ENCODE measurements around the gene TNFRSF8. TPM values are rescaled to one million over a fixed set of nuclear protein-coding genes. Genes with fewer than 3 reads are reported as not detected.
A peak's percentile ranks its signal among the peaks of the same experiment; 100 is the strongest.

Gene TNFRSF8
- polyA plus RNA-seq, 1 experiment: 0.22 TPM

GRCh38 chr1:12028248-12028647, 34.9 kb upstream of the TNFRSF8 start:
- POLR2A ChIA-PET: no interaction called here
- CTCF ChIA-PET: no interaction called here
- Histone ChIP-seq H3K9me3 (ENCODE audit: control insufficient read depth, insufficient read depth, low read length) (no peaks in the 10 kb centered on the region), H3K27me3 (ENCODE audit: control insufficient read depth, insufficient read depth, low read length) (no peaks in the 10 kb centered on the region), H3K4me3 (ENCODE audit: low read depth, low read length) (no peak overlapping the region), H3K27ac (ENCODE audit: low read depth, low read length) (no peak overlapping the region)
- DNase-seq (ENCODE audit: low read depth, low spot score): no peak
- TF ChIP-seq CTCF (IDR thresholded peaks at IDR 0.05; ENCODE audit: low read depth, low read length): no peak

- H3K9me3 ChIP-seq (ENCODE audit: control insufficient read depth, insufficient read depth, low read length): no peaks in the 10 kb centered on the region
- ChIA-PET CTCF (no interaction called here), POLR2A (no interaction called here)
- no peaks in the 10 kb centered on the region for H3K27me3 ChIP-seq (ENCODE audit: control insufficient read depth, insufficient read depth, low read length)
- DNase-seq (ENCODE audit: low read depth, low spot score): no peak
- H3K4me3 ChIP-seq (ENCODE audit: low read depth, low read length): no peak overlapping the region
- no peak overlapping the region for H3K27ac ChIP-seq (ENCODE audit: low read depth, low read length)
- TF ChIP-seq CTCF (IDR thresholded peaks at IDR 0.05; ENCODE audit: low read depth, low read length): no peak
These were observed 34.1 kb upstream of the TNFRSF8 start for GRCh38 chr1:12028957-12029511.

GRCh38 chr1:12029720-12030339, 33.3 kb upstream of the TNFRSF8 start:
- POLR2A ChIA-PET: interaction anchor here (0.7 kb wide), 1 partner anchor 121 kb away, joined by 4 read pairs; no protein-coding TSS in a partner anchor
- Histone ChIP-seq H3K4me3 (ENCODE audit: low read depth, low read length) (no peak overlapping the region), H3K9me3 (ENCODE audit: control insufficient read depth, insufficient read depth, low read length) (no peaks in the 10 kb centered on the region), H3K27me3 (ENCODE audit: control insufficient read depth, insufficient read depth, low read length) (no peaks in the 10 kb centered on the region), H3K27ac (ENCODE audit: low read depth, low read length) (no peak overlapping the region)
- no peak for DNase-seq (ENCODE audit: low read depth, low spot score)
- no peak for TF ChIP-seq CTCF (IDR thresholded peaks at IDR 0.05; ENCODE audit: low read depth, low read length)
- CTCF ChIA-PET: interaction anchor here (0.6 kb wide), 2 partner anchors 9 to 18 kb away, joined by 3 to 5 read pairs; no protein-coding TSS in a partner anchor

GRCh38 chr1:12031039-12031980, 31.8 kb upstream of the TNFRSF8 start:
- CTCF ChIA-PET: interaction anchor here (0.6 to 1.7 kb wide), 3 partner anchors 12 to 48 kb away, joined by 4 to 8 read pairs (median 5); partner anchors contain the start of gene MIIP
- TF ChIP-seq CTCF (IDR thresholded peaks at IDR 0.05; ENCODE audit: low read depth, low read length): peak; percentile 60
- Histone ChIP-seq H3K27ac (ENCODE audit: low read depth, low read length) (no peak overlapping the region), H3K9me3 (ENCODE audit: control insufficient read depth, insufficient read depth, low read length) (no peaks in the 10 kb centered on the region), H3K27me3 (ENCODE audit: control insufficient read depth, insufficient read depth, low read length) (no peaks in the 10 kb centered on the region), H3K4me3 (ENCODE audit: low read depth, low read length) (no peak overlapping the region)
- no peak for DNase-seq (ENCODE audit: low read depth, low spot score)
- POLR2A ChIA-PET: interaction anchor here (1.6 kb wide), 1 partner anchor 123 kb away, joined by 8 read pairs; no protein-coding TSS in a partner anchor
